IMR-90 (cell line): ENCODE measurements around the gene C16orf74. TPM values are rescaled to one million over a fixed set of nuclear protein-coding genes. Genes with fewer than 3 reads are reported as not detected.

Experiments
- ATAC-seq: fragments of 200-7000 bp; cut with Tn5 transposase; 2 replicates; pipeline ENCODE4 v1.9.1; 2020; ENCODE audit warnings: low read depth, mild to moderate bottlenecking, moderate library complexity
- BruUV-seq: library from RNA; stranded (reverse); fragments of 400-500 nt; replicated peaks from 2 replicates; lab custom pipeline; 2021; lab: Mats Ljungman, UMichigan
- CTCF ChIA-PET: fragments of 300-600 bp; formaldehyde crosslinking; extraction: SDS; loops from one replicate; lab custom pipeline; 2021; ENCODE audit warnings: antibody characterized with exemption; lab: Yijun Ruan, JAX
- POLR2A ChIA-PET: fragments of 300-600 bp; sonication (Branson Sonifier 250); formaldehyde crosslinking; loops from one replicate; lab custom pipeline; 2022; ENCODE audit warnings: antibody characterized with exemption; ENCODE audit not compliant: unreplicated experiment; lab: Charles Lee
- DNase-seq: peaks from one replicate; pipeline ENCODE4 v3.0.0; 2013
- H2AFZ ChIP-seq: replicated peaks from 2 replicates; pipeline ENCODE3; 2013; ENCODE audit warnings: low read length, mild to moderate bottlenecking; ENCODE audit not compliant: poor library complexity
- H2AK5ac ChIP-seq: 2 replicates; pipeline ENCODE4 v1.6.1; 2013; ENCODE audit warnings: low read depth, low read length, inconsistent platforms
- H2AK9ac ChIP-seq: replicated peaks from 2 replicates; pipeline ENCODE3; 2013; ENCODE audit warnings: mild to moderate bottlenecking, low read depth, low read length, moderate library complexity; ENCODE audit not compliant: poor library complexity
- H2BK120ac ChIP-seq: 2 replicates; pipeline ENCODE4 v1.6.1; 2013; ENCODE audit warnings: low read depth, low read length, inconsistent platforms
- H2BK15ac ChIP-seq: 3 replicates; pipeline ENCODE4 v1.6.1; 2013; ENCODE audit warnings: low read depth, low read length, inconsistent platforms
- H2BK20ac ChIP-seq: 2 replicates; pipeline ENCODE4 v1.6.1; 2013; ENCODE audit warnings: low read depth, mild to moderate bottlenecking, inconsistent platforms, low read length, moderate library complexity
- H2BK5ac ChIP-seq: 2 replicates; pipeline ENCODE4 v1.6.1; 2013; ENCODE audit warnings: mild to moderate bottlenecking, low read depth, low read length, inconsistent platforms; ENCODE audit not compliant: poor library complexity, severe bottlenecking
- H3K14ac ChIP-seq: replicated peaks from 2 replicates; pipeline ENCODE4 v1.6.1; 2013; ENCODE audit warnings: low read depth, low read length, inconsistent platforms
- H3K18ac ChIP-seq: 2 replicates; pipeline ENCODE4 v1.6.1; 2013; ENCODE audit warnings: low read depth, low read length, control low read depth
- H3K23ac ChIP-seq: 2 replicates; pipeline ENCODE4 v1.6.1; 2013; ENCODE audit warnings: low read depth, low read length, inconsistent platforms
- H3K27ac ChIP-seq: 2 replicates; pipeline ENCODE4 v1.5.1; 2013; ENCODE audit warnings: mild to moderate bottlenecking, control low read depth, low read length; ENCODE audit not compliant: insufficient read depth
- H3K27me3 ChIP-seq: 2 replicates; pipeline ENCODE4 v1.6.1; 2013; ENCODE audit warnings: low read length; ENCODE audit not compliant: control insufficient read depth, insufficient read depth
- H3K36me3 ChIP-seq: 2 replicates; pipeline ENCODE4 v1.6.1; 2013; ENCODE audit warnings: low read length, mixed read lengths; ENCODE audit not compliant: control insufficient read depth, insufficient read depth
- H3K4ac ChIP-seq: 2 replicates; pipeline ENCODE4 v1.6.1; 2013; ENCODE audit warnings: low read depth, low read length, inconsistent platforms
- H3K4me1 ChIP-seq: 2 replicates; pipeline ENCODE4 v1.6.1; 2013; ENCODE audit warnings: low read length, mixed read lengths; ENCODE audit not compliant: control insufficient read depth, insufficient read depth
- H3K4me2 ChIP-seq: 2 replicates; pipeline ENCODE4 v1.6.1; 2013; ENCODE audit warnings: low read depth, mild to moderate bottlenecking, control low read depth, low read length, moderate library complexity
- H3K4me3 ChIP-seq: 2 replicates; pipeline ENCODE4 v1.5.1; 2013; ENCODE audit warnings: low read depth, mild to moderate bottlenecking, control low read depth, low read length, moderate library complexity; ENCODE audit not compliant: insufficient read depth
- H3K56ac ChIP-seq: 2 replicates; pipeline ENCODE4 v1.6.1; 2013; ENCODE audit warnings: low read length, inconsistent platforms; ENCODE audit not compliant: insufficient read depth; ENCODE audit errors: extremely low read depth
- H3K79me1 ChIP-seq, 2 experiments: 2 replicates each; pipeline ENCODE4 v1.6.1; 2013; ENCODE audit warnings: low read length in 2 of 2, inconsistent platforms in 1 of 2, low read depth in 1 of 2
- H3K9ac ChIP-seq: 2 replicates; pipeline ENCODE4 v1.6.1; 2013; ENCODE audit warnings: low read depth, low read length, control low read depth
- H3K9me1 ChIP-seq: 2 replicates; pipeline ENCODE4 v1.6.1; 2013; ENCODE audit warnings: low read length, inconsistent platforms; ENCODE audit not compliant: insufficient read depth
- H3K9me3 ChIP-seq: 2 replicates; pipeline ENCODE4 v1.6.1; 2013; ENCODE audit warnings: low read length; ENCODE audit not compliant: control insufficient read depth, insufficient read depth
- H4K20me1 ChIP-seq: 2 replicates; pipeline ENCODE4 v1.6.1; 2013; ENCODE audit warnings: low read length, inconsistent platforms; ENCODE audit not compliant: insufficient read depth
- H4K5ac ChIP-seq: 2 replicates; pipeline ENCODE4 v1.6.1; 2013; ENCODE audit warnings: mild to moderate bottlenecking, low read depth, low read length, control low read depth
- H4K8ac ChIP-seq, 2 experiments: 2 replicates each; pipeline ENCODE4 v1.6.1; 2013; ENCODE audit warnings: low read depth in 2 of 2, low read length in 2 of 2, control low read depth in 1 of 2, inconsistent platforms in 1 of 2
- H4K91ac ChIP-seq: 2 replicates; pipeline ENCODE4 v1.6.1; 2013; ENCODE audit warnings: low read depth, low read length, inconsistent platforms; ENCODE audit not compliant: insufficient read depth
- CEBPB ChIP-seq: IDR thresholded peaks from 2 replicates; pipeline ENCODE4 v1.6.1; 2012; ENCODE audit warnings: low read depth, low read length, improper control_type of control experiment
- FOS ChIP-seq: fragments of 150-350 bp; IDR thresholded peaks from 2 replicates; pipeline ENCODE4 v1.6.1; 2016; ENCODE audit warnings: low read depth, low read length
- MAFK ChIP-seq: IDR thresholded peaks from 2 replicates; pipeline ENCODE4 v1.6.1; 2012; ENCODE audit warnings: low read depth, low read length, improper control_type of control experiment
- NFE2L2 ChIP-seq: fragments of 150-350 bp; IDR thresholded peaks from 2 replicates; pipeline ENCODE4 v1.6.1; 2016; ENCODE audit warnings: low read depth, mild to moderate bottlenecking, low read length
- POLR2A ChIP-seq: IDR thresholded peaks from 2 replicates; pipeline ENCODE4 v1.6.1; 2012; ENCODE audit warnings: mild to moderate bottlenecking, low read depth, low read length
- RAD21 ChIP-seq: IDR thresholded peaks from 2 replicates; pipeline ENCODE4 v1.6.1; 2012; ENCODE audit warnings: low read length, improper control_type of control experiment
- RFX5 ChIP-seq: IDR thresholded peaks from 2 replicates; pipeline ENCODE4 v1.8.0; 2012; ENCODE audit warnings: low read depth, mild to moderate bottlenecking, low read length, moderate library complexity
- WGBS, 2 experiments: methylation state at CpG; one replicate each; pipeline versions ENCODE4 v1.1.5 to v1.1.7; 2013; ENCODE audit warnings: missing lambda C conversion rate in 2 of 2; ENCODE audit not compliant: insufficient read length in 1 of 2; ENCODE audit errors: extremely low coverage in 2 of 2; 5-methylcytosine and 5-hydroxymethylcytosine counted together
- dilution Hi-C: fragments of 300-500 bp; cut with HindIII; formaldehyde crosslinking; loops from one replicate; pipeline ENCODE4 v1.14.3; 2018; ENCODE audit warnings: low sequenced_read_pairs; ENCODE audit not compliant: unreplicated experiment
- in situ Hi-C: fragments of 300-500 bp; cut with MboI; formaldehyde crosslinking; loops from 3 replicates; pipeline ENCODE4 v1.14.3; 2019; ENCODE audit warnings: low sequenced_read_pairs, inconsistent platforms, mixed read lengths
- intact Hi-C: fragments of 100-400 bp; cut with micrococcal nuclease; formaldehyde crosslinking; loops from 2 replicates; pipeline ENCODE4 v1.10.0; 2022
- polyA plus RNA-seq, 3 experiments: library from polyadenylated mRNA; depleted of rRNA; stranded (reverse); fragments of >200 nt; gene quantifications; 2 replicates each; pipeline ENCODE4 v1.2.3, GENCODE V29; 2012; ENCODE audit warnings: low replicate concordance in 1 of 3
- total RNA-seq: library from RNA; depleted of rRNA; stranded (reverse); fragments of >200 nt; gene quantifications from 2 replicates; pipeline ENCODE4 v1.2.3, GENCODE V29; 2012

Gene C16orf74
- total and polyA plus RNA-seq, 2 of the 4 experiments (the other 2 are of a cell fraction): 4.5 to 12.2 TPM

- no peak overlapping the region for H2AFZ ChIP-seq
- ChIA-PET CTCF (no interaction called here), POLR2A (interaction anchor here (0.5 kb wide), 1 partner anchor 1895 kb away, joined by 3 read pairs; no protein-coding TSS in a partner anchor)
- H3K4ac ChIP-seq: no peak overlapping the region
- intact Hi-C loops (no loop called here), dilution Hi-C loops (no loop called here), in situ Hi-C loops (no loop called here)
- H2BK120ac ChIP-seq: no peak overlapping the region
- H4K5ac ChIP-seq: no peak overlapping the region
- no peak overlapping the region for H3K4me2 ChIP-seq
- no TSS peak for BruUV-seq
- H3K56ac ChIP-seq: no peak overlapping the region
- no peak overlapping the region for H3K14ac ChIP-seq
- no peak overlapping the region for H4K8ac ChIP-seq
- no peaks in the 10 kb centered on the region; the same call in 1 of the 2 replicates for H4K20me1 ChIP-seq
- peaks cover 2% of the 10 kb centered on the region for H3K36me3 ChIP-seq
- no peak overlapping the region for H2AK9ac ChIP-seq
- H3K9me1 ChIP-seq: no peaks in the 10 kb centered on the region
- no peak overlapping the region for H2BK5ac ChIP-seq
- TF ChIP-seq RFX5 (no peak), NFE2L2 (no peak), MAFK (no peak), FOS (no peak), POLR2A (no peak), CEBPB (no peak), RAD21 (no peak)
- no peak overlapping the region for H3K9ac ChIP-seq
- H3K27ac ChIP-seq: no peak overlapping the region
- no peaks in the 10 kb centered on the region for H3K79me1 ChIP-seq
- no peak overlapping the region for H3K23ac ChIP-seq
- no peak overlapping the region for H3K4me3 ChIP-seq
- DNase-seq (no peak), ATAC-seq (no peak)
- no peak overlapping the region for H2BK15ac ChIP-seq
- H2AK5ac ChIP-seq: no peak overlapping the region
- H3K4me1 ChIP-seq: 0 out of 2 replicates have a peak, but pooled peaks cover 3% of the 10 kb centered on the region
- H3K18ac ChIP-seq: no peak overlapping the region
- H3K9me3 ChIP-seq: peaks cover 2% of the 10 kb centered on the region; the same call in 1 of the 2 replicates
- H2BK20ac ChIP-seq: no peak overlapping the region
- H4K91ac ChIP-seq: no peak overlapping the region
- H3K27me3 ChIP-seq: peaks cover 28% of the 10 kb centered on the region
- WGBS, 2 experiments: no CpG with 5 or more reads among the region's 7 CpGs
Measured at GRCh38 chr16:85698459-85698891, 52.4 kb downstream of the C16orf74 start.
